Anterior cingulate cortex (tissue), 58 donors: ENCODE results near the gene ARL6.
"Not testable (repeated sequence)": the region's sequence is repeated elsewhere in the genome, so short reads cannot be mapped to it uniquely, and the experiment has no call there.

Experiments
- DNase-seq, 58 donors: peaks; one replicate each; lab custom pipeline; 2025; lab: John Stamatoyannopoulos, UW

The ARL6 gene

DNA sequence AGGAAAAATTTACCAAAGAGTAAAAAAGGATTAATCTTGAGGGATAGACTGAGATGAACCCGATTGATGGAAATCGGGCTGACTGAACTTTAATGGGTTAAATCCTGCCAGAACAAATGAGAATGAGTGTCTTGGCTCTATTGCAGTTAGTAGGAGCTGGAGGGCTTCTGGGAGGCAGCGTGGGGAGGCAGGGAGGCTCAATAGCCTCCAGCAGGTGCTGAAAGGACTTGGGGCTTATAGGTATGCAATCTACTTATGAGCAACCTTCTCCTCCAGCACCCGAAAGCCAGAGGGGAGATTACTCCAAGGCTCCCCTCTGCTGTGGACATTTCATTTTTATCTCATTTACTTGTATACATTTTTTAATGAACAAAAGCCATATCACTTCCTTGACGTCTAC is 56.2 kb downstream of the ARL6 start:
- DNase-seq = no peak

- peak in 34 of 58 donors; percentile 7 to 79 (median 52) for DNase-seq
Observed at GRCh38 chr3:97821287-97821773, 56.8 kb downstream of the ARL6 start.

- DNase-seq = peak in 56 of 58 donors; percentile 7 to 87 (median 70)
Observed at GRCh38 chr3:97821774-97822358, 57.3 kb downstream of the ARL6 start, which contains the start of gene CRYBG3. Gene CRYBG3, plus strand, starts transcription at chr3:97822011. Its CDS starts 196 bp downstream, at chr3:97822207.

- DNase-seq = peak in 32 of 58 donors; percentile 1 to 69 (median 40)
Observed at GRCh38 chr3:97822359-97822775, 57.8 kb downstream of the ARL6 start.

GRCh38 chr3:97823046-97824004 is 58.8 kb downstream of the ARL6 start:
- peak in 17 of 58 donors; percentile 1 to 37 (median 14) for DNase-seq

- no peak for DNase-seq
Observed at GRCh38 chr3:97825101-97825500, 60.5 kb downstream of the ARL6 start.

GRCh38 chr3:97827741-97828471 is 63.3 kb downstream of the ARL6 start:
- DNase-seq = peak in 22 of 58 donors; percentile 2 to 68 (median 32)

- DNase-seq = no peak
Observed at GRCh38 chr3:97829198-97829597, 64.6 kb downstream of the ARL6 start.

- no peak for DNase-seq
Observed at GRCh38 chr3:97830638-97831037, 66.1 kb downstream of the ARL6 start.

DNA sequence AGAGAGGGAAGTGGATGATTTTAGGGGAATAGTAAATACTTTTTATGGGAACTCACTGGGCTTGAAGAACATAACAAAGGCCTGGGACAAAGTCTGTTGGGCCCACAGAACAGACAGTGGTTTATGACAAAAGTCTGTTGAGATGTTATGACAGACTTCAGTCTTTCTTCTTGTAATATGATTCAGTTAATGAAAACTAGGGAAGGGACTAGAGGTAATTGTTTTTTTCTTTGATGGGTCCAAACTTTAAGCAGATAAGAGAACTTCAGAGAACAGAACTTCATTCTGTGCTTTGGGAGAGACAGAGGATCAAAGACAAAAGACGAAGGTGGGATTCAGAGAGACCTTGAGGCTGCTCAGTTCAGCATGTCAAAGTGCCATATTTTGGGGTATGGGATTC is 66.6 kb downstream of the ARL6 start:
- DNase-seq = no peak

DNA sequence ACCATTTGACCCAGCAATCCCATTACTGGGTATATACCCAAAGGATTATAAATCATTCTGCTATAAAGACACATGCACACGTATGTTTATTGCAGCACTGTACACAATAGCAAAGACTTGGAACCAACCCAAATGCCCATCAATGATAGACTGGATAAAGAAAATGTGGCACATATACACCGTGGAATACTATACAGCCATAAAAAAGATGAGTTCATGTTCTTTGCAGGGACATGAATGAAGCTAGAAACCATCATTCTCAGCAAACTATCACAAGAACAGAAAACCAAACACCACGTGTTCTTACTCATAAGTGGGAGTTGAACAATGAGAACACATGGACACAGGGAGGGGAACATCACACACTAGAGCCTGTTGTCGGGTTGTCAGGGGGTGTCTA is 68.6 kb downstream of the ARL6 start:
- not testable (repeated sequence) for DNase-seq

GRCh38 chr3:97835761-97836160 is 71.2 kb downstream of the ARL6 start:
- no peak for DNase-seq

GRCh38 chr3:97838393-97838792 is 73.8 kb downstream of the ARL6 start:
- no peak for DNase-seq

- DNase-seq = no peak
Observed at GRCh38 chr3:97839944-97840343, 75.4 kb downstream of the ARL6 start.

DNA sequence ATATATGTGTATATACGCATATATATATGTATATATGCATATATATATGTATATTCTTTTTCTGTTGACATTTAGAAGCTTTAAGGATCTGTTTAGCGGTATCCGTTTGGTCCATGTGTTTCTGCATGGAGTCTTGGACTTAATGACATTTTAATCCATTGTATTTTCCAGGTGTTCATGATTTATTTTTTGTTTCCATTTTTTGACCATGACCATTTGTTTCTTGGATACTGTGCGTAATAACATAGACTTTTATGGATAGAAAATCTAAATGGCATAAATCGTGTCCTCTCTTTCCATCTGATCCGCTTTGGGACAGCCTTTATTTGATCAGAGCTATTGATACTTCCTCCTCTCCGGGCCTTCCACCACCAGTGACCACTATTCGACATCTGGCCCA is 76.7 kb downstream of the ARL6 start:
- no peak for DNase-seq

GRCh38 chr3:97841956-97842355 is 77.4 kb downstream of the ARL6 start:
- no peak for DNase-seq

- no peak for DNase-seq
Observed at GRCh38 chr3:97848779-97849178, 84.2 kb downstream of the ARL6 start.
